Epithelial cell of esophagus (primary cell): ENCODE measurements around the gene NLGN4Y.

Source experiments
- DNase-seq: peaks from one replicate; pipeline ENCODE4 v3.0.0; 2010; ENCODE audit warnings: low read depth
- H3K4me3 ChIP-seq: 2 replicates; pipeline ENCODE4 v1.5.1; 2011; ENCODE audit warnings: mild to moderate bottlenecking, low read length, control low read depth
- TF ChIP-seq, protein P1 (sequence below): IDR thresholded peaks from 2 replicates; pipeline ENCODE4 v1.5.1; 2011; ENCODE audit warnings: low read depth, mild to moderate bottlenecking, low read length, control low read depth, inconsistent platforms; ENCODE audit not compliant: insufficient read depth; ENCODE audit errors: missing control alignments

The NLGN4Y gene

DNA sequence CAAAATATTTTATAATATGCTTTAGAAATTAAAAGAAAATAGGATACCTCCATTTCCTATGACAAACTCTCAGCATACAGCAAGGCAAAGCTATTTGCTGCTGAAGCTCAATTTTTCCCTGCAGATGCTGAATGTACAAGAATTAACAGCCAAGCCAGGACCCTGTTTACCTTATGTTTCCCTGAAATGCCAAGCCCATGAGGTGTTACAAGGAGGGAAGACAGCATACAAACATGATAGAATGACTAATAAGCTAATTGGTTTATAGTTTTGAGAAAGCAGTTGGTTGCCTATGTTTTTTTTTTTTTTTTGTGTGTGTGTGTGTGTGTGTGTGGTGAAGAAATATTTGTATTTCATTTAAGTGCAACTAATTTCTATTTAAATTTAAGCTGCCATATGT is 113.2 kb downstream of the NLGN4Y start:
- no peak overlapping the region for H3K4me3 ChIP-seq
- peak; percentile 63 for DNase-seq
- TF ChIP-seq, protein P1, sequence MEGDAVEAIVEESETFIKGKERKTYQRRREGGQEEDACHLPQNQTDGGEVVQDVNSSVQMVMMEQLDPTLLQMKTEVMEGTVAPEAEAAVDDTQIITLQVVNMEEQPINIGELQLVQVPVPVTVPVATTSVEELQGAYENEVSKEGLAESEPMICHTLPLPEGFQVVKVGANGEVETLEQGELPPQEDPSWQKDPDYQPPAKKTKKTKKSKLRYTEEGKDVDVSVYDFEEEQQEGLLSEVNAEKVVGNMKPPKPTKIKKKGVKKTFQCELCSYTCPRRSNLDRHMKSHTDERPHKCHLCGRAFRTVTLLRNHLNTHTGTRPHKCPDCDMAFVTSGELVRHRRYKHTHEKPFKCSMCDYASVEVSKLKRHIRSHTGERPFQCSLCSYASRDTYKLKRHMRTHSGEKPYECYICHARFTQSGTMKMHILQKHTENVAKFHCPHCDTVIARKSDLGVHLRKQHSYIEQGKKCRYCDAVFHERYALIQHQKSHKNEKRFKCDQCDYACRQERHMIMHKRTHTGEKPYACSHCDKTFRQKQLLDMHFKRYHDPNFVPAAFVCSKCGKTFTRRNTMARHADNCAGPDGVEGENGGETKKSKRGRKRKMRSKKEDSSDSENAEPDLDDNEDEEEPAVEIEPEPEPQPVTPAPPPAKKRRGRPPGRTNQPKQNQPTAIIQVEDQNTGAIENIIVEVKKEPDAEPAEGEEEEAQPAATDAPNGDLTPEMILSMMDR = no peak

DNA sequence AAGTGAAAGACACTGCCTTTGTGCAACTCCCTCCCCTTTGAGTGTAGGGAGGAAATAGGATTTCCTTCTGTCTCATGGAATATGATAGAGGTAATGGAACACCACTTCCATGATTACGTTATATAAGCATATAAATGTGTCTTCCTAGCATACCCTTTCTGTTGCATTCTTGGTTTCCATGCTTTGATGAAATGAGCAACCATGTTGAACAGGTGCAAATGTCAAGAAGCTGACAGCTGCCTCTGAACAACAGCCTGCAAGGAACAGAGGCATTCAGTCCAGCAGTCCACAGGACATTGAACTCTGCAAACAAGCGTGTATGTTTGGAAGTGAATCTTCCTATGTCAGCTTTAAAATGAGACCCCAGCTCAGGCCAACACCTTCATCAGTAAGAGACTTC is 117.5 kb downstream of the NLGN4Y start:
- no peak for DNase-seq
- TF ChIP-seq, protein P1 = no peak
- no peak overlapping the region for H3K4me3 ChIP-seq

DNA sequence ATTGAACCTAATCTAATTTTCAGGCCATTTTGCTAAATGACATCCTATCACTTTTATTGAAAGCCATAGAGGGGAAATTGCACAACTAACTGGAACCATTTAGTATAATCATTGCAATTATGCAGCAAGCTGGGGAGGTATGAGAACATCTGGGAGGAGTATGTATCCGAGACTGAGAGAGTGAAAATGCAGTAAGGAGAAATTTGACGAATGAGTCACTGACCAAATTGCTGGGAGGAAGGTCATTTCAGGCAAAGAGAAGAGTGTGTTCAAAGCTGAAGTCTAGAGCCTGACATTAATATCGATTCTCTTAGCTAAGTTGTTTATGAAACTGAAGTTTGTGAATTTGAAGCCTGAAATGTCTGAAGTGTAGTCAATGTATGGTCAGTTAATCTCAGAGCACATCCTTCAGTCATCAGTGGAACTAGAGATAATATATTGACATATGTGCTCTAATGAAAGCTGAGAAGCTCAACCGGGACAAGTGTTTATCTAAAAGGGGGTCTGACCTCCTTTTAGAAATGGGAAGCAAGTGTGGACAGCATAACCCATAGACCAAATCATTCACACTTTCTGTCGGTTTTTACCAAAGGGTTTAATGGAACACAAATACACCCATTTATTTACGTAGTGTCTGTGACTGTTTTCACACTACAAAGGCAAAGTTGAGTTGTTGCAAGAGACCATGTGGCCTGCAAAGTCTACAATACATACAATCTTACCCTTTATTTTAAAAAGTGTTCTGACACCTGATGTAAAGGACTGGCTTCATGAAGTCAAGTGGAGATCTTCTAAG is 120.0 kb downstream of the NLGN4Y start:
- TF ChIP-seq, protein P1 = no peak
- DNase-seq = peak; percentile 73
- no peak overlapping the region for H3K4me3 ChIP-seq

DNA sequence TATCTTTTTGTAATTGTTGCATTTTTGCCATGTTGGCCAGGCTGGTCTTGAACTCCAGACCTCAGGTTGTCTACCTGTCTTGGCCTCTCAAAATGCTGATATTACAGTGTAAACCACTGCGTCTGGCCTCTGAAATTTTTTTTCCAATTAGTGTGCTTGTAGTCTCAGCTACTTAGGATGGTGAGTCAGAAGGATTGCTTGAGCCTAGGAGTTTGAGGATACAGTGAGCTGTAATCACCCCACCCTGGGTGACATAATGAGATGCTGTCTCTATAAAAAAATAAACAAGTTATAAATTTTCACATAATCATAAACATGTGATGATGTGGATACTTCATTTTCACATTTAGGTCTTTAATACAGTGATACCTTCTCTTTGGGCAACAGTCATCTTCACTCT is 154.9 kb downstream of the NLGN4Y start:
- no peak overlapping the region for H3K4me3 ChIP-seq
- TF ChIP-seq, protein P1 = no peak
- DNase-seq = peak; percentile 46

DNA sequence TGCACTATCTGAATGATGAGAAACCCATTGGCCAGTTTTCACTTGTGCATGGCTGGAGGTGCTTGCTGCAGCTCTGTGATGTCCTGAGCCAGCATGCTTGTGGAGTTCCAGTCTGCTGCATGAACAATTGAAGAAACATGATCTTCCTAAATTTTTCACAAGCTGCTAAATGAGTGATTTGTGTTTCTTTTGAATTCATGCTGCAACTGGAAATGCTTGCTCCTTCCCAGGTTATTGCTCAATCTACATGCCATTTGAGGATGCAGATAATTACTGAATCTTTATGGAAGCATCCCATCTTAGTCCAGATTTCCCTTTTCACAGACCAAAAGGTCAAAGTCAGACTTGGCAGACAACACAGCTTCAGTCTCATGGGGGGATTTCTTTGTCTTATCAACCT is 170.2 kb downstream of the NLGN4Y start:
- no peak overlapping the region for H3K4me3 ChIP-seq
- peak; percentile 36 for DNase-seq
- TF ChIP-seq, protein P1 = no peak

DNA sequence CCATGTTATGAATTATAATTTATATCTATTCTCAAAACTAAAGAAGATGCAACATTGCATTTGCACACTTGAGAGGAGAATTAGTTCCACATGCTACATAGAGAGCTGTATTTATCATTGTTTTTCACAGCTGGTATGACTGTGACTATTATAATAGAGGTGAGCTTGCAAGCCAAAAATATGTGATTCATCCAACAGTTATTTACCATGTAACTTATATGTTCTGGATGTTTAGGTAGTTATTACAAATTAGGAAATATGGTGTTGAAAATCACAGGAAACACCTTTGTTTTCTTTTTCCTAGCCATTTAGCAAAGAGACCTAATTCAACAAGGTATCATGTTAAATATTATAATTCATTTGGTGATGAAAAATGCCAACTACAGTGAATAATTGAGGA is 183.8 kb downstream of the NLGN4Y start:
- H3K4me3 ChIP-seq = no peak overlapping the region
- DNase-seq = peak; percentile 46
- TF ChIP-seq, protein P1 = no peak

DNA sequence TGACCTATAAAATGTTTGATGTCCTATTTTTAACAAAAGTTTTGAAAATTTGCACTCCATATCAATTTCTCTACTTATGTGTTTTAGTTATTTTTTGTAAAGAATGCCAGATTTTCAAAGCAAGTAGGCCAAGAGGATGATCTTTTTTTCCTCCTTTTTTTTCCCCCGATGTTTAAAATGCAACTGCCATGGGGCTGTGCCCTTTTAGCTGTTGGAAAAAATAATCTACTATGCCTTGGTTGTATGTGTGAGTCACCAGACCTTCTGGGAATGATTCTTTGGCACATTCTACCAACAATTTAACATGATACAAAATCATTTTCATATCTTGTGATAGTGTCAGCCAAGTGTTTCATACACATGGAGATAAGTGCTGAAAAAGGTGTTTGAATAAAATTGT is 217.3 kb downstream of the NLGN4Y start:
- TF ChIP-seq, protein P1 = no peak
- H3K4me3 ChIP-seq = no peak overlapping the region
- DNase-seq = no peak
